ENCODE data around the gene DNER. TPM values are rescaled to one million over a fixed set of nuclear protein-coding genes. Genes with fewer than 3 reads are reported as not detected.
"Not testable (repeated sequence)": the region's sequence is repeated elsewhere in the genome, so short reads cannot be mapped to it uniquely, and the experiment has no call there.

DNER gene, protein sequence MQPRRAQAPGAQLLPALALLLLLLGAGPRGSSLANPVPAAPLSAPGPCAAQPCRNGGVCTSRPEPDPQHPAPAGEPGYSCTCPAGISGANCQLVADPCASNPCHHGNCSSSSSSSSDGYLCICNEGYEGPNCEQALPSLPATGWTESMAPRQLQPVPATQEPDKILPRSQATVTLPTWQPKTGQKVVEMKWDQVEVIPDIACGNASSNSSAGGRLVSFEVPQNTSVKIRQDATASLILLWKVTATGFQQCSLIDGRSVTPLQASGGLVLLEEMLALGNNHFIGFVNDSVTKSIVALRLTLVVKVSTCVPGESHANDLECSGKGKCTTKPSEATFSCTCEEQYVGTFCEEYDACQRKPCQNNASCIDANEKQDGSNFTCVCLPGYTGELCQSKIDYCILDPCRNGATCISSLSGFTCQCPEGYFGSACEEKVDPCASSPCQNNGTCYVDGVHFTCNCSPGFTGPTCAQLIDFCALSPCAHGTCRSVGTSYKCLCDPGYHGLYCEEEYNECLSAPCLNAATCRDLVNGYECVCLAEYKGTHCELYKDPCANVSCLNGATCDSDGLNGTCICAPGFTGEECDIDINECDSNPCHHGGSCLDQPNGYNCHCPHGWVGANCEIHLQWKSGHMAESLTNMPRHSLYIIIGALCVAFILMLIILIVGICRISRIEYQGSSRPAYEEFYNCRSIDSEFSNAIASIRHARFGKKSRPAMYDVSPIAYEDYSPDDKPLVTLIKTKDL
- total RNA-seq = 1.2 TPM in 1 of 2 replicates, not detected in the other

- no peak for DNase-seq (ENCODE audit: low read depth)
These were observed at the start of gene DNER for GRCh38 chr2:229714080-229714735. TSS of gene DNER (minus strand) at chr2:229714555. CDS start at chr2:229714423, 132 bp downstream.

- no peak for DNase-seq (ENCODE audit: low read depth)
These were observed 47.3 kb upstream of the DNER start for GRCh38 chr2:229761663-229762062.

DNA sequence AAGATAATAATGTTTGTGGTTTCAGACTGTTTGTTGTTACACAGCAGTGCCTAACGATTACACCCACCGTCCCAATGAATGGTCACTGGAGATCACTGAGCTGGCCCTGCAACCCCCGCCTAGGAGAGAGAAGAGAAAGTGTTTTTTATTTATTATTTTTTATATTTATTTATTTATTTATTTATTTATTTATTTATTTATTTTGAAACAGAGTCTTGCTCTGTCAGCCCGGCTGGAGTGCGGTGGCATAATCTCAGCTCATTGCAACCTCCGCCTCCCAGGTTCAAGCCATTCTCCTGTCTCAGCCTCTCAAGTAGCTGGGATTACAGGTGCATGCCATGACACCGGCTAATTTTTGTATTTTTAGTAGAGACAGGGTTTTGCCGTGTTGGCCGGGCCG, 43.1 kb upstream of the DNER start:
- not testable (repeated sequence) for DNase-seq (ENCODE audit: low read depth)

- peak; percentile 40 for DNase-seq (ENCODE audit: low read depth)
These were observed 38.8 kb upstream of the DNER start for GRCh38 chr2:229752970-229753729.

GRCh38 chr2:229749779-229750178, 35.4 kb upstream of the DNER start:
- DNase-seq (ENCODE audit: low read depth) = no peak

DNA sequence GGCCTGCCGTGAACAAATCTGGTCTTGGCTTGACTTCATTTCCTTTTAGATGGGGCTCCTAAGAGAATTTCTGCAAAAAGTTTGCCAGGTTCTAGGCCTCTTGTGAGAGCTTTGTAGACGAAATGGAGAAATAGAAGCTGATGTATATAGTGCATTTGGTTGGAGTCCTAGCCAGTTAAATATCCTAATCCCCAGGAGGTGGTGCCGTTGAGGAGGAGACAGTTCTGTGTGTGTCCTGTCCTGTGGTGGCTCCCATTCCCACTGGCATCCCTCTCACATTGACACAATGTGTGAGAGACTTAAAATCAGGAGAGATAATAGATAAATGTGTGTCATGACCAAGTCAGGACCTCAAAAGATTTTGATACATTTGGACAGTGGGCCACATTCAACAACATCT, 34.6 kb upstream of the DNER start:
- DNase-seq (ENCODE audit: low read depth) = no peak

- not testable (repeated sequence) for DNase-seq (ENCODE audit: low read depth)
These were observed 28.3 kb upstream of the DNER start for GRCh38 chr2:229742691-229743090.

GRCh38 chr2:229740279-229740678, 25.9 kb upstream of the DNER start:
- DNase-seq (ENCODE audit: low read depth) = no peak

DNA sequence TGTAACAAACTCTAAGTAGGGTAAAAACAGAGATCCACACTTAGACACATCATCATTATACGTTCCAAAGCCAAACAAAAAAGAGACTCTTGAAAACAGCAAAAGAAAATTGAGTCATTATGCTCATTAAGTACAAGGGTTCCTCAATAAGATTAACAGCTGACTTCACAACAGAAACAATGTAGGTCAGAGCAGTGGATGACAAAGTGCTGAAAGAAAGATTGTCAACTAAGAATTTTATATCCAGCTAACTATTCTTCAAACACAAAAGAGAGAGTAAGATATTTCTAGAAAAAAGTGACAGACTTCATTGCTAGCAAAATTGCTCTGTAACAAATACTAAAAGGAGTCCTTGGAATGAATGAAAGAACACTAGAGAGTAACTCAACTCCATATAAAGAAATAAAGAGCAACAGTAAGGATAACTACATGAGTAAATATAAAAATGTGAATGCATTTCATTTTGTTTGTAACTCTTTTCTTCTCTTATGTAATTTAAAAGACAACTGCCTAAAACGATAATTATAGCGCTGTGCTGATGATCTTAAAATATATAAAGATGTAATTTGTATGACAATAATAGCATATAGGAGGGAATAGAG, 23.8 kb upstream of the DNER start:
- no peak for DNase-seq (ENCODE audit: low read depth)

DNA sequence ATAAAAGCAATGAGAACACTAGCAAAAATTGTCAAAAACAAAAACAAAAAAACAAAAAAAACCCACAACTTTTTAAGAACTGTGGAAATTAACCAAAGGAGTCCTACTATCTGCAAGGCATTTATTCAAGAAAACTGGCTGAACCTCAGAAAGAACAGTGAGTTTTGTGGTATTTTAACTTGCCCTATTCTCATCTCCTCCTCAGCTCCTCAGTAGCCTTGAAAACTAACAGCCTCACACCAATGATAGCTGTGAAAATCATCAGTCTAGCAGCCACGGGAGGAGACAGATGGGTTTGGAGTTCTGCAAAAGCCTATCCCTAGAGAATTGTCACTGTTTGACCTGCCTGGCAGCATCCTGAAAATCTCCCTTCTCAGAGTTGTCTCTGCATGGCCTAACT, 20.1 kb upstream of the DNER start:
- no peak for DNase-seq (ENCODE audit: low read depth)

- DNase-seq (ENCODE audit: low read depth) = no peak
These were observed 19.4 kb upstream of the DNER start for GRCh38 chr2:229733611-229734245.

- no peak for DNase-seq (ENCODE audit: low read depth)
These were observed 18.5 kb upstream of the DNER start for GRCh38 chr2:229732897-229733296.

- DNase-seq (ENCODE audit: low read depth) = peak; percentile 33
These were observed 17.6 kb upstream of the DNER start for GRCh38 chr2:229731916-229732315.

- no peak for DNase-seq (ENCODE audit: low read depth)
These were observed 17.0 kb upstream of the DNER start for GRCh38 chr2:229731363-229731762.

DNA sequence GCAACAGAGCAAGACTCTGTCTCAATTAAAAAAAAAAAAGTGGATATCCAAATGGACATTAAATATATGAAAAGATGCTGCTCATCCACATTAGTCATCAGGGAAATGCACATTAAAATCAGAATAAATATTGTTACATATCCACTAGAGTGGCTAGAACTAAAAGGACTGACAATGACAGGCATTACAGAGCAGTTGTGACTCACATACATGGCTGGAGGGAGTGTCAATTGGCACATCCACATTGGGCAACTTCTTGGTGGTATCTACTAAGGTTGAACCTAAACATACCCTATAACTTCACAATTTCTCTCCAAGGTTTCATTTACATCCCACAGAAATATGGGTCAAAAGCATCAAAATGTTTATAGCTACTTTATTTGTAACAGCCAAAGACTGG, 14.0 kb upstream of the DNER start:
- no peak for DNase-seq (ENCODE audit: low read depth)

DNA sequence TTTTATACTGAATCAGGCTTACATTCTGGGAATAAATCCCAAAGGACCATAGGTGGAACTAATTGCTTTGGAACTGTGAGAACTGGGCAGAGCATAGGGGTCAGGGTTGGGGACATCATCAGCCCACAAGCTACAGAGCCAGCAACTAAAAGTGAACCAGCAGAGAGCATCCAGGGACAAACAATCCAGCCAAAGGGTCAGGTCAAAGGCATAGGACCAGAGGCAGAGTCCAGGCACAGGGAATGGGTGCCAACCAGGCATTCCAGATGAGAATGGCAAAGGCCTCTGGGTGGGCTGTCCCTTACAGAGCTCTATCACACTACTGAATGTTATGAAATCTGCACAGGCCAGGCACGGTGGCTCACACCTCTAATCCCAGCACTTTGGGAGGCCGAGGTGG, 12.3 kb upstream of the DNER start:
- no peak for DNase-seq (ENCODE audit: low read depth)

GRCh38 chr2:229725716-229726574, 11.6 kb upstream of the DNER start:
- peak; percentile 86 for DNase-seq (ENCODE audit: low read depth)

DNA sequence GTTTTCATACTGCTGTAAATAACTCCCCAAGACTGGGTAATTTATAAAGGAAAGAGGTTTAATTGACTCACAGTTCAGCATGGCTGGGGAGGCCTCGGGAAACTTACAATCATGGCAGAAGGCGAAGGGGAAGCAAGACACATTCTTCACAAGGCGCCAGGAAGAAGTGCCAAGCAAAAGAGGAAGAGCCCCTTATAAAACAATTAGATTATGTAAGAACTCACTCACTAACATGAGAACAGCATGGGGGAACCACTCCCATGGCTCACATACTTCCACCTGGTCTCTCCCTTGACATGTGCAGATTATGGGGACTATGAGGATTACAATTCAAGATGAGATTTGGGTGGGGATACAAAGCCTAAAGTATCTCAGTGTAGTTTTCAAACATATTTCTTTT, 8.8 kb upstream of the DNER start:
- DNase-seq (ENCODE audit: low read depth) = not testable (repeated sequence)

DNA sequence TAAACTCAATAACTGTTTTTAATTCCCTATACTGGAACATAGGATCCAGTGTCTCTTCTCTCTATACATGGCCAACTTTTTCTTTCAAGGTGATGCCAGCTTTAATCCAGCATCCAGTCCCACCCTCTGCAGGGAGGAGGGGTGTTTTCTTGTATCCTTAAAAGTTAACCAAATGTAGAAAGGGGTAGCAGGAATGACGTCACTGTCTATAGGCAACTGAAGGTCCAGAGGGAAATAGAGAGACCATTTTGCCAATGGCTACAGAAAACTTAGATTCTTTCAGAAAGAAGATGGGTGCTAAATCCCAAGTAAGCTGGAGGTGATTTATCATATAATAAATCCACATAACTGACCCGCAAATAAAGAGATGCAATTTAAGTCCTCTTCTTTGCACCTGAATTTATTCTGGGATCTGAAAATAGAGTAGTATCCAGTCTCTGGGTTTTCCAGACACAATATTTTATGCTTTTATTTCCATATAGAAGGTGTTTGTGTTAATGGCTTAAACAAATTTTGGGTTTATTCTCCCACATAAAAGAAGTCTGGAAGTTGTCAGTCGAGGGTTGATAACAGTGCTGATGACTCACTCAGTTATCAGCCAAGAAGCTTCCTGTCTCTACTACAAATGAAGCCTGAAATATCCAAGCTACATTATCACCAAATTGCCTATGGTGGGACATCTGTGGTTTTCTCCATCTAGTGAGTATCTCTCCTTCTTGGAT, 5.7 kb upstream of the DNER start:
- no peak for DNase-seq (ENCODE audit: low read depth)
